ENCODE data around the gene FRMD4A.

DNA sequence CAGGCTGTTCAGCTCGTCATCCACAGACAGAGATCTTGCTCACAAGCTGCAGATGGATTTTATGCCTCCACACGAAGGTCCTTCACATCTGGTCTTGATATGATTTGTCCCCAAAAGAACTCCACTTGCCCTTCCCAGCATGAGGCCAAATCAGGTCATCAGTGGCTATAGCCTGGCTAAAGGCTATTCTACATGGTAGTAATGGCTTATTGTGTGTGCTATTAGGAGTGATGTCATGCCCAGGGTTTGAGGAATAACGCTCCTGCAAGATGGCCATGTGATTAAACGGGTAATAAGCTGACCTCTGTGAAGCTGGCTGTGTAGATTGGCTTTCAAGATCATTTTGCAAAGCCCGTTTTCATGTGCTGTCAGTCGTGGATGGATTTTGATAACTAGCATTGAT lies 313.8 kb downstream of the FRMD4A start:
- TF ChIP-seq, protein P1, sequence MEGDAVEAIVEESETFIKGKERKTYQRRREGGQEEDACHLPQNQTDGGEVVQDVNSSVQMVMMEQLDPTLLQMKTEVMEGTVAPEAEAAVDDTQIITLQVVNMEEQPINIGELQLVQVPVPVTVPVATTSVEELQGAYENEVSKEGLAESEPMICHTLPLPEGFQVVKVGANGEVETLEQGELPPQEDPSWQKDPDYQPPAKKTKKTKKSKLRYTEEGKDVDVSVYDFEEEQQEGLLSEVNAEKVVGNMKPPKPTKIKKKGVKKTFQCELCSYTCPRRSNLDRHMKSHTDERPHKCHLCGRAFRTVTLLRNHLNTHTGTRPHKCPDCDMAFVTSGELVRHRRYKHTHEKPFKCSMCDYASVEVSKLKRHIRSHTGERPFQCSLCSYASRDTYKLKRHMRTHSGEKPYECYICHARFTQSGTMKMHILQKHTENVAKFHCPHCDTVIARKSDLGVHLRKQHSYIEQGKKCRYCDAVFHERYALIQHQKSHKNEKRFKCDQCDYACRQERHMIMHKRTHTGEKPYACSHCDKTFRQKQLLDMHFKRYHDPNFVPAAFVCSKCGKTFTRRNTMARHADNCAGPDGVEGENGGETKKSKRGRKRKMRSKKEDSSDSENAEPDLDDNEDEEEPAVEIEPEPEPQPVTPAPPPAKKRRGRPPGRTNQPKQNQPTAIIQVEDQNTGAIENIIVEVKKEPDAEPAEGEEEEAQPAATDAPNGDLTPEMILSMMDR (IDR thresholded peaks at IDR 0.05), result no peak
- no peak for TF ChIP-seq POLR2A (IDR thresholded peaks at IDR 0.05)
